DOHH2 (cell line): ENCODE data around the gene NQO2.
A peak's percentile ranks its signal among the peaks of the same experiment; 100 is the strongest.

Experiments
- H3F3A ChIP-seq: fragments of 200-600 bp; sonication (generic), shearing (Covaris generic); 2 replicates; pipeline ENCODE4 v1.6.0; 2016; ENCODE audit warnings: antibody characterized with exemption, mild to moderate bottlenecking; ENCODE audit not compliant: control insufficient read depth, insufficient read depth
- H3K27ac ChIP-seq: fragments of 200-600 bp; sonication (generic); 2 replicates; pipeline ENCODE4 v1.5.1; 2014; ENCODE audit warnings: low read depth, mild to moderate bottlenecking, low read length, moderate library complexity
- H3K27me3 ChIP-seq: fragments of 200-600 bp; sonication (generic); 2 replicates; pipeline ENCODE4 v1.6.1; 2014; ENCODE audit warnings: mild to moderate bottlenecking, low read length, mixed read lengths; ENCODE audit not compliant: control insufficient read depth
- H3K36me3 ChIP-seq: fragments of 200-600 bp; sonication (generic); 2 replicates; pipeline ENCODE4 v1.6.1; 2014; ENCODE audit warnings: mild to moderate bottlenecking, low read length, moderate library complexity, mixed read lengths; ENCODE audit not compliant: control insufficient read depth
- H3K4me1 ChIP-seq: fragments of 200-600 bp; sonication (generic); 2 replicates; pipeline ENCODE4 v1.6.1; 2014; ENCODE audit warnings: mild to moderate bottlenecking, low read length, mixed read lengths; ENCODE audit not compliant: control insufficient read depth
- H3K4me2 ChIP-seq: fragments of 200-600 bp; sonication (generic); 2 replicates; pipeline ENCODE4 v1.6.0; 2014; ENCODE audit warnings: mild to moderate bottlenecking, low read length, moderate library complexity
- H3K4me3 ChIP-seq: fragments of 200-600 bp; sonication (generic); 2 replicates; pipeline ENCODE4 v1.5.1; 2014; ENCODE audit warnings: mild to moderate bottlenecking, low read length, mixed read lengths
- H3K79me2 ChIP-seq: fragments of 200-600 bp; sonication (generic); 2 replicates; pipeline ENCODE4 v1.6.1; 2014; ENCODE audit warnings: mild to moderate bottlenecking, low read length, mixed read lengths; ENCODE audit not compliant: control insufficient read depth
- H3K9me2 ChIP-seq: fragments of 200-600 bp; sonication (generic); replicated peaks from 2 replicates; pipeline ENCODE4 v1.6.1; 2014; ENCODE audit warnings: mild to moderate bottlenecking, low read length, mixed read lengths; ENCODE audit not compliant: control insufficient read depth
- H3K9me3 ChIP-seq: fragments of 200-600 bp; sonication (generic); 2 replicates; pipeline ENCODE4 v1.6.1; 2014; ENCODE audit warnings: antibody characterized with exemption, low read length, mixed read lengths; ENCODE audit not compliant: control insufficient read depth, insufficient read depth
- H4K20me1 ChIP-seq: fragments of 200-600 bp; sonication (generic); 2 replicates; pipeline ENCODE4 v1.6.0; 2014; ENCODE audit warnings: low read depth, mild to moderate bottlenecking, antibody characterized with exemption, low read length, moderate library complexity; ENCODE audit not compliant: control insufficient read depth, insufficient read depth
- EZH2phosphoT487 ChIP-seq: fragments of 200-600 bp; sonication (generic); IDR thresholded peaks from 2 replicates; pipeline ENCODE4 v1.6.1; 2017; ENCODE audit warnings: borderline replicate concordance, mild to moderate bottlenecking, antibody characterized with exemption, low read length, moderate library complexity, mixed read lengths
- TF ChIP-seq, protein P1 (sequence below): fragments of 200-600 bp; sonication (generic); IDR thresholded peaks from one replicate; pipeline ENCODE4 v1.5.1; 2014; ENCODE audit warnings: antibody characterized with exemption, mild to moderate bottlenecking, low read depth, low read length; ENCODE audit not compliant: poor library complexity, severe bottlenecking

Gene NQO2, protein sequence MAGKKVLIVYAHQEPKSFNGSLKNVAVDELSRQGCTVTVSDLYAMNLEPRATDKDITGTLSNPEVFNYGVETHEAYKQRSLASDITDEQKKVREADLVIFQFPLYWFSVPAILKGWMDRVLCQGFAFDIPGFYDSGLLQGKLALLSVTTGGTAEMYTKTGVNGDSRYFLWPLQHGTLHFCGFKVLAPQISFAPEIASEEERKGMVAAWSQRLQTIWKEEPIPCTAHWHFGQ

DNA sequence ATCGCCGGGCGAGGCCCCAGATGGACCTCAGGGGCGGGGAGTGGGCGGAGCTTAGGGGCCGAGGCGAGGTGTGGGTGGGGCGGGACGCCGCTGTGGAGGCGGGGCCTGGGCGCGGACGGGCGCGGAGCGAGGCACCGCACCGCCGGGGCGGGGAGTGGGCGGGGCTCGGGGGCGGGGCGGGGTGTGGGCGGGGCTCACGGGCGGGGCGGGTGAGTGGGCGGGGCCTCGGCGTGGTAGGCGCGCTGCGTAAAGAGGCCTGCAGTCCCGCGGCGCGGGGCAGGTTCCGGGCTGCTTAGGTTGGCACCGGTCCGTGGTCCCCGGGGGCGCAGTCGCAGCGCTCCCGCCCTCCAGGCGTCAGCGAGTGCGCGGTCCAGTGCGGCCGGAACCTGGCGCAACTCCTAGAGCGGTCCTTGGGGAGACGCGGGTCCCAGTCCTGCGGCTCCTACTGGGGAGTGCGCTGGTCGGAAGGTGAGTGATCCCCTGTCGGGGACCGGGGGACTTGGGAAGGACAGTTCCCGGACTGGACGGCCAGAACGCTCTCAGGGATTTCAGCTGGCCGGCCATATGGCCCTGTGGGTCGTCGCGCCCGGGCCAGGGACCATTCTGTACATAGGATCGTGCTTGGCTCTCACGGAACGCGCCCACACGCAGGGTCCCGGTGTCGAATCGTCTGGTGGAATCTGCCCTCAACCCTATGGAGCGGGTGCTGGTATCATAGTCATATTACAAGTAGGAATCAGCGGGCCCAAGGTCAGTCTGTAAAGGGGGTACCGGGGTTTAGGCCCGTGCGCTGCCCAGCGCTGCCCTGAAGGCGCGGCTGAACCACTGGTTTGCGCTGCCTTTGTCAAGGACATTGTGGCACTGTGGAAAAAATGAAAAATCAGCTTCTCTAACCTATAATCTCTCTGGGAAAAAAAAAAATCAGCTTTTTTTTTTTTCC, at the start of gene NQO2:
Gene NQO2 (plus strand): TSS at position 277 of the 940 bp plus-strand sequence. CDS start 6,659 bp downstream, outside the sequence.
- Histone ChIP-seq H3K4me3 (peak within 1 kb of the TSS; percentile 95), H3K36me3 (peaks cover 4% of the 10 kb centered on the region; the same call in 1 of the 2 replicates), H3K27ac (no peak within 1 kb of the TSS), H3K27me3 (no peaks in the 10 kb centered on the region), H3F3A (peaks cover 8% of the 10 kb centered on the region), H3K9me2 (no peaks in the 10 kb centered on the region), H3K79me2 (peaks cover 5% of the 10 kb centered on the region), H3K9me3 (no peaks in the 10 kb centered on the region), H3K4me2 (peak within 1 kb of the TSS; percentile 97), H3K4me1 (peaks cover 45% of the 10 kb centered on the region), H4K20me1 (no peaks in the 10 kb centered on the region)
- TF ChIP-seq, protein P1, sequence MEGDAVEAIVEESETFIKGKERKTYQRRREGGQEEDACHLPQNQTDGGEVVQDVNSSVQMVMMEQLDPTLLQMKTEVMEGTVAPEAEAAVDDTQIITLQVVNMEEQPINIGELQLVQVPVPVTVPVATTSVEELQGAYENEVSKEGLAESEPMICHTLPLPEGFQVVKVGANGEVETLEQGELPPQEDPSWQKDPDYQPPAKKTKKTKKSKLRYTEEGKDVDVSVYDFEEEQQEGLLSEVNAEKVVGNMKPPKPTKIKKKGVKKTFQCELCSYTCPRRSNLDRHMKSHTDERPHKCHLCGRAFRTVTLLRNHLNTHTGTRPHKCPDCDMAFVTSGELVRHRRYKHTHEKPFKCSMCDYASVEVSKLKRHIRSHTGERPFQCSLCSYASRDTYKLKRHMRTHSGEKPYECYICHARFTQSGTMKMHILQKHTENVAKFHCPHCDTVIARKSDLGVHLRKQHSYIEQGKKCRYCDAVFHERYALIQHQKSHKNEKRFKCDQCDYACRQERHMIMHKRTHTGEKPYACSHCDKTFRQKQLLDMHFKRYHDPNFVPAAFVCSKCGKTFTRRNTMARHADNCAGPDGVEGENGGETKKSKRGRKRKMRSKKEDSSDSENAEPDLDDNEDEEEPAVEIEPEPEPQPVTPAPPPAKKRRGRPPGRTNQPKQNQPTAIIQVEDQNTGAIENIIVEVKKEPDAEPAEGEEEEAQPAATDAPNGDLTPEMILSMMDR, result no peak
- no peak for TF ChIP-seq EZH2phosphoT487

DNA sequence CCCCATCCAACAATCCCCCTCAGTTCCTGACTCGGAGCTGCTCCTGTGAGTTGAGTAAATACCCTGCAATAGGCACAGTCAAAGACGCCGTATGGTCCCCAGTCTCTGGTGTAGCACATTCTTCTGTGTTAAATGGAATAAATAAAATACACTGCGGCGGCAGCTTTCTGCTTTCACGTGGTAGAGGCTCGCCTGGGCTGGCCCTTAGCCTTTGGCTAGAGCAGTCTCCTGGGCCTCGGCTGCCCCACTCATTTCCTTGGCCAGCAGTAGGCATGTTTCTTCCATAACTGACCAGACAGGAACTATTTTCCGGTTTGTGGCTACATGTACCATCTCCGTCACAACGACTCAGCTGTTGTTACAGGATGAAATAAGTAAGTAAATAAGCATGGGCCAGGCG, 49.0 kb upstream of the NQO2 start:
- Histone ChIP-seq H3K27me3 (no peaks in the 10 kb centered on the region), H3K9me3 (no peaks in the 10 kb centered on the region), H3K4me2 (no peak overlapping the region), H3K27ac (no peak overlapping the region), H3K4me1 (peaks cover 30% of the 10 kb centered on the region), H3K36me3 (no peaks in the 10 kb centered on the region), H3F3A (no peaks in the 10 kb centered on the region), H4K20me1 (no peaks in the 10 kb centered on the region), H3K79me2 (no peaks in the 10 kb centered on the region), H3K9me2 (no peaks in the 10 kb centered on the region), H3K4me3 (no peak overlapping the region)
- TF ChIP-seq, protein P1, result no peak
- no peak for TF ChIP-seq EZH2phosphoT487

DNA sequence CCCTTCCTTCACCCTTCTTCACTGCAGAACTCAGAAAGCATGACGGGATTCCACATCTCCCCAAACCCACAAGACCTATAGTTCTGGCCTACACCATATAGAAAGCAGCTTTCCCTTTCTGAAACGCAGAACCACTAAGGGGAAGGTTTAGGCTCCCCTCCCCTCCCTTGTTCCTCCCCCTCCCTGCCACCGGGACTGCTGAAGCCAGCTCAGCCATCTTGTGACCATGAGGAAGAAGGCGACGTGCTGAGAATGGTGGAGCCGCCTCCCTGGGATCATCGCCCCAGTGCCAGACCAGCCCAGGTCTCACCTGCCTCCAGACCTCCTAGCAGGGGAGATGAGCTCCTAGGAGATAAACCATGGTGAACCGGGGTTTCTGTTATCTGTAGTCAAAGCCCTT, 48.0 kb upstream of the NQO2 start:
- Histone ChIP-seq H3K79me2 (no peaks in the 10 kb centered on the region), H3K9me3 (no peaks in the 10 kb centered on the region), H3K4me3 (no peak overlapping the region), H3K27ac (no peak overlapping the region), H3F3A (no peaks in the 10 kb centered on the region), H3K9me2 (no peaks in the 10 kb centered on the region), H4K20me1 (no peaks in the 10 kb centered on the region), H3K27me3 (no peaks in the 10 kb centered on the region), H3K4me1 (peaks cover 20% of the 10 kb centered on the region), H3K4me2 (peak overlapping the region; percentile 56), H3K36me3 (no peaks in the 10 kb centered on the region)
- TF ChIP-seq, protein P1, result no peak
- no peak for TF ChIP-seq EZH2phosphoT487
